ENCODE data around the gene BMPR1A.

DNA sequence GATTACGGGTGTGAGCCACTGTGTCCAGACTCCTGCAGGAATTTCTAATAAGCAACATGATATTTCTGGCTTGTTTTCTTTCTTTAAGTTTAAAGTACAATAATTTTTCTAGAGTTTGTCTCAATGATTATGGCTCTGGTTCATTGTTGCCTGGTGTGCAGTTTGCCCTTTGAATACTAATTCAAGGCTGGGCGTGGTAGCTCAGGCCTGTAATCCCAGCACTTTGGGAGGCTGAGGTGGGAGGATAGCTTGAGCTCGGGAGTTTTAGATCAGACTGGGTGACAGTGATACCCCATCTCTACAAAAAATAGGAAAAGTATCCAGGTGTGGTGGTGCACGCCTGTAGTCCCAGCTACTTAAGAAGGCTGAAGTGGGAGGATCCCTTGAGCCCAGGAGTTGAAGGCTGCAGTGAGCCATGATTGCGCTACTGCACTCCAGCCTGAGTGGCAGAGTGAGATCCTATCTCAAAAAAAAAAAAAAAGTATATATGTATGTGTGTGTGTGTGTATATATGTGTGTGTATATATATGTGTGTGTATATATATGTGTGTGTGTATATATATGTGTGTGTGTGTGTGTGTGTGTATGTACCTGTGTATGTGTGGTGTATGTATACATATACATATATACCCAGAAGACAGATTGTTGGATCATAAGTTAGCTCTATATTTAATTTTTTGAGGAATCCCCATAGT, 220.1 kb downstream of the BMPR1A start:
- TF ChIP-seq, protein P1, sequence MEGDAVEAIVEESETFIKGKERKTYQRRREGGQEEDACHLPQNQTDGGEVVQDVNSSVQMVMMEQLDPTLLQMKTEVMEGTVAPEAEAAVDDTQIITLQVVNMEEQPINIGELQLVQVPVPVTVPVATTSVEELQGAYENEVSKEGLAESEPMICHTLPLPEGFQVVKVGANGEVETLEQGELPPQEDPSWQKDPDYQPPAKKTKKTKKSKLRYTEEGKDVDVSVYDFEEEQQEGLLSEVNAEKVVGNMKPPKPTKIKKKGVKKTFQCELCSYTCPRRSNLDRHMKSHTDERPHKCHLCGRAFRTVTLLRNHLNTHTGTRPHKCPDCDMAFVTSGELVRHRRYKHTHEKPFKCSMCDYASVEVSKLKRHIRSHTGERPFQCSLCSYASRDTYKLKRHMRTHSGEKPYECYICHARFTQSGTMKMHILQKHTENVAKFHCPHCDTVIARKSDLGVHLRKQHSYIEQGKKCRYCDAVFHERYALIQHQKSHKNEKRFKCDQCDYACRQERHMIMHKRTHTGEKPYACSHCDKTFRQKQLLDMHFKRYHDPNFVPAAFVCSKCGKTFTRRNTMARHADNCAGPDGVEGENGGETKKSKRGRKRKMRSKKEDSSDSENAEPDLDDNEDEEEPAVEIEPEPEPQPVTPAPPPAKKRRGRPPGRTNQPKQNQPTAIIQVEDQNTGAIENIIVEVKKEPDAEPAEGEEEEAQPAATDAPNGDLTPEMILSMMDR (IDR thresholded peaks at IDR 0.05 in 2 of 3, conservative IDR thresholded peaks at IDR 0.05 in 1 of 3; ENCODE audit: borderline replicate concordance in 1 of 3, insufficient read depth in 1 of 3, low read depth in 2 of 3, low read length in 2 of 3) = no peak
- TF ChIP-seq, protein P2, sequence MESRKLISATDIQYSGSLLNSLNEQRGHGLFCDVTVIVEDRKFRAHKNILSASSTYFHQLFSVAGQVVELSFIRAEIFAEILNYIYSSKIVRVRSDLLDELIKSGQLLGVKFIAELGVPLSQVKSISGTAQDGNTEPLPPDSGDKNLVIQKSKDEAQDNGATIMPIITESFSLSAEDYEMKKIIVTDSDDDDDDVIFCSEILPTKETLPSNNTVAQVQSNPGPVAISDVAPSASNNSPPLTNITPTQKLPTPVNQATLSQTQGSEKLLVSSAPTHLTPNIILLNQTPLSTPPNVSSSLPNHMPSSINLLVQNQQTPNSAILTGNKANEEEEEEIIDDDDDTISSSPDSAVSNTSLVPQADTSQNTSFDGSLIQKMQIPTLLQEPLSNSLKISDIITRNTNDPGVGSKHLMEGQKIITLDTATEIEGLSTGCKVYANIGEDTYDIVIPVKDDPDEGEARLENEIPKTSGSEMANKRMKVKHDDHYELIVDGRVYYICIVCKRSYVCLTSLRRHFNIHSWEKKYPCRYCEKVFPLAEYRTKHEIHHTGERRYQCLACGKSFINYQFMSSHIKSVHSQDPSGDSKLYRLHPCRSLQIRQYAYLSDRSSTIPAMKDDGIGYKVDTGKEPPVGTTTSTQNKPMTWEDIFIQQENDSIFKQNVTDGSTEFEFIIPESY (IDR thresholded peaks at IDR 0.05; ENCODE audit: extremely low read depth, insufficient replicate concordance, low read length) = no peak
- TF ChIP-seq ZFX (IDR thresholded peaks at IDR 0.05) = no peak
- TF ChIP-seq POLR2A (IDR thresholded peaks at IDR 0.05; ENCODE audit: borderline replicate concordance, extremely low read depth, insufficient read depth, insufficient read length) = no peak
- TF ChIP-seq TCF7L2 (IDR thresholded peaks at IDR 0.05; ENCODE audit: borderline replicate concordance, extremely low read depth, insufficient read depth, insufficient read length) = no peak
- no peak for TF ChIP-seq RAD21 (IDR thresholded peaks at IDR 0.05; ENCODE audit: low read depth)
- TF ChIP-seq, protein P3, sequence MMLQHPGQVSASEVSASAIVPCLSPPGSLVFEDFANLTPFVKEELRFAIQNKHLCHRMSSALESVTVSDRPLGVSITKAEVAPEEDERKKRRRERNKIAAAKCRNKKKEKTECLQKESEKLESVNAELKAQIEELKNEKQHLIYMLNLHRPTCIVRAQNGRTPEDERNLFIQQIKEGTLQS (IDR thresholded peaks at IDR 0.05) = no peak
- TF ChIP-seq POLR2AphosphoS5 (IDR thresholded peaks at IDR 0.05; ENCODE audit: low read depth, low read length) = no peak
- no peak for TF ChIP-seq EZH2 (IDR thresholded peaks at IDR 0.05)
- no peak for TF ChIP-seq ZNF274 (IDR thresholded peaks at IDR 0.05; ENCODE audit: low read depth, low read length)
